Measurements from ENCODE around the gene NCAPD3. TPM values are rescaled to one million over a fixed set of nuclear protein-coding genes. Genes with fewer than 3 reads are reported as not detected.

The NCAPD3 gene
- total RNA-seq, 2 donors from 2014 or later = 44.4 to 61.9 TPM

- no peaks in the 10 kb centered on the region for H3K27me3 ChIP-seq (replicated peaks; ENCODE audit: insufficient read depth)
- intact Hi-C loops (cut with DNase I) = no loop called here
- no peak overlapping the region for H3K4me3 ChIP-seq
- H3K9me3 ChIP-seq = no peaks in the 10 kb centered on the region
- TF ChIP-seq CTCF (IDR thresholded peaks at IDR 0.05) (no peak), POLR2A (IDR thresholded peaks at IDR 0.05) (no peak), POLR2AphosphoS5 (IDR thresholded peaks at IDR 0.05) (no peak)
- no peak for DNase-seq (ENCODE audit: low spot score)
- WGBS = 96% methylated on average over 4 of the region's 4 CpGs
- peaks cover 7% of the 10 kb centered on the region for H3K4me1 ChIP-seq (replicated peaks)
- H3K27ac ChIP-seq = no peak overlapping the region
- H3K36me3 ChIP-seq = no peaks in the 10 kb centered on the region
Observed at GRCh38 chr11:134271978-134272377, 48.2 kb upstream of the NCAPD3 start.

GRCh38 chr11:134270250-134270714, 46.5 kb upstream of the NCAPD3 start:
- WGBS = 40% methylated on average over 5 of the region's 5 CpGs
- Histone ChIP-seq H3K36me3 (no peaks in the 10 kb centered on the region), H3K27ac (no peak overlapping the region), H3K9me3 (no peaks in the 10 kb centered on the region), H3K27me3 (replicated peaks; ENCODE audit: insufficient read depth) (no peaks in the 10 kb centered on the region), H3K4me1 (replicated peaks) (peaks cover 12% of the 10 kb centered on the region), H3K4me3 (no peak overlapping the region)
- intact Hi-C loops (cut with DNase I) = no loop called here
- TF ChIP-seq CTCF (IDR thresholded peaks at IDR 0.05) = no peak
- TF ChIP-seq POLR2A (IDR thresholded peaks at IDR 0.05) = no peak
- no peak for TF ChIP-seq POLR2AphosphoS5 (IDR thresholded peaks at IDR 0.05)
- DNase-seq (ENCODE audit: low spot score) = no peak

GRCh38 chr11:134267966-134268365, 44.2 kb upstream of the NCAPD3 start:
- Histone ChIP-seq H3K27ac (no peak overlapping the region), H3K4me1 (replicated peaks) (peaks cover 12% of the 10 kb centered on the region), H3K9me3 (no peaks in the 10 kb centered on the region), H3K27me3 (replicated peaks; ENCODE audit: insufficient read depth) (no peaks in the 10 kb centered on the region), H3K4me3 (no peak overlapping the region), H3K36me3 (no peaks in the 10 kb centered on the region)
- intact Hi-C loops (cut with DNase I) = no loop called here
- 91% methylated on average over 11 of the region's 11 CpGs for WGBS
- no peak for DNase-seq (ENCODE audit: low spot score)
- TF ChIP-seq CTCF (IDR thresholded peaks at IDR 0.05) (no peak), POLR2AphosphoS5 (IDR thresholded peaks at IDR 0.05) (no peak), POLR2A (IDR thresholded peaks at IDR 0.05) (no peak)

GRCh38 chr11:134267461-134267860, 43.7 kb upstream of the NCAPD3 start:
- H3K27me3 ChIP-seq (replicated peaks; ENCODE audit: insufficient read depth) = no peaks in the 10 kb centered on the region
- intact Hi-C loops (cut with DNase I) = no loop called here
- no peak for TF ChIP-seq POLR2A (IDR thresholded peaks at IDR 0.05)
- no peak for DNase-seq (ENCODE audit: low spot score)
- H3K4me3 ChIP-seq = no peak overlapping the region
- no peaks in the 10 kb centered on the region for H3K9me3 ChIP-seq
- H3K36me3 ChIP-seq = no peaks in the 10 kb centered on the region
- peaks cover 12% of the 10 kb centered on the region for H3K4me1 ChIP-seq (replicated peaks)
- H3K27ac ChIP-seq = peak overlapping the region; percentile 35 to 58
- 79% methylated on average over 5 of the region's 5 CpGs for WGBS

- DNase-seq (ENCODE audit: low spot score) = peak; percentile 71
- no peaks in the 10 kb centered on the region for H3K36me3 ChIP-seq
- intact Hi-C loops (cut with DNase I) = no loop called here
- H3K4me1 ChIP-seq (replicated peaks) = peaks cover 12% of the 10 kb centered on the region
- H3K9me3 ChIP-seq = no peaks in the 10 kb centered on the region
- no peaks in the 10 kb centered on the region for H3K27me3 ChIP-seq (replicated peaks; ENCODE audit: insufficient read depth)
- H3K4me3 ChIP-seq = no peak overlapping the region
- TF ChIP-seq POLR2A (IDR thresholded peaks at IDR 0.05) = no peak
- no peak for TF ChIP-seq CTCF (IDR thresholded peaks at IDR 0.05)
- TF ChIP-seq POLR2AphosphoS5 (IDR thresholded peaks at IDR 0.05) = peak; percentile 76
- WGBS = 36% methylated on average over 3 of the region's 3 CpGs
- peak overlapping the region; percentile 58 to 59 for H3K27ac ChIP-seq
Observed at GRCh38 chr11:134266841-134267251, 43.1 kb upstream of the NCAPD3 start.
